Activated CD4-positive, alpha-beta memory T cell treated with anti-CD3 and anti-CD28 coated beads for 36 hours (primary cell): ENCODE measurements around the gene THOC6. TPM values are rescaled to one million over a fixed set of nuclear protein-coding genes. Genes with fewer than 3 reads are reported as not detected.

Experiments
- CTCF ChIA-PET: fragments of 350-600 bp; sonication (Branson Sonifier 250); formaldehyde crosslinking; loops from one replicate; lab custom pipeline; 2021; ENCODE audit warnings: antibody characterized with exemption, inconsistent platforms; lab: Charles Lee
- POLR2A ChIA-PET: fragments of 350-600 bp; sonication (Branson Sonifier 250); formaldehyde crosslinking; loops from one replicate; lab custom pipeline; 2021; ENCODE audit warnings: antibody characterized with exemption; lab: Charles Lee
- DNase-seq: peaks from one replicate; pipeline ENCODE4 v3.0.0-alpha.2; 2020
- H3K27ac Mint-ChIP-seq: one replicate; pipeline ENCODE4 v1.8.0; 2021; ENCODE audit warnings: mixed read lengths
- H3K27me3 Mint-ChIP-seq: one replicate; pipeline ENCODE4 v1.8.0; 2021; ENCODE audit warnings: mixed read lengths
- H3K36me3 Mint-ChIP-seq: one replicate; pipeline ENCODE4 v1.8.0; 2021; ENCODE audit warnings: mixed read lengths
- H3K4me1 Mint-ChIP-seq: one replicate; pipeline ENCODE4 v1.8.0; 2021; ENCODE audit warnings: low read depth, mixed read lengths
- H3K4me3 Mint-ChIP-seq: one replicate; pipeline ENCODE4 v1.8.0; 2021; ENCODE audit warnings: mild to moderate bottlenecking, mixed read lengths
- H3K9me3 Mint-ChIP-seq: one replicate; pipeline ENCODE4 v1.8.0; 2021; ENCODE audit warnings: mixed read lengths
- intact Hi-C: fragments of 100-400 bp; cut with micrococcal nuclease; formaldehyde crosslinking; loops from one replicate; pipeline ENCODE4 v1.15.1; 2023
- total RNA-seq, 2 experiments: library from RNA; stranded (reverse); gene quantifications; one replicate each; pipeline ENCODE4 v1.2.3, GENCODE V29; 2021

THOC6 gene
- total RNA-seq, 2 experiments from 2014 or later, result 41.2 to 42.7 TPM

DNA sequence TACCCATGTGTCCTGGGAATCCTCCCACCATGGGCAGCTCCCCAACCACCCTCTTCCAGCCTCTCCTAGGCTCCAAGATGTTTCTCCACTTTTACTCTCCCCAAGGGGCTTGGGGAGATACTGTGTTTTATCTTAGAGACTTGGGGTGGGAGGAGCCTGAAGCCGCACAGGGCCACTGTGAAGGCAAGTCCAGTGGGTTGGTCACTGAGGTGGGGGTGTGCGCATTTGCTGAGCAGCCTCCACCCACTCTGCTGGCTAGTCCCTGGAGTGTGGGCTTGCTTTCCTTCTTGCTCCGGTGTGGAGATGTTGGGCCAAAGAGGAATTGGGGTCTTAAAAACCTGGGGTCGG, 15.2 kb upstream of the THOC6 start:
- no peaks in the 10 kb centered on the region for H3K36me3 Mint-ChIP-seq
- no peak overlapping the region for H3K4me3 Mint-ChIP-seq
- intact Hi-C loops, result no loop called here
- peaks cover 8% of the 10 kb centered on the region for H3K27me3 Mint-ChIP-seq
- no peaks in the 10 kb centered on the region for H3K9me3 Mint-ChIP-seq
- H3K27ac Mint-ChIP-seq, result no peak overlapping the region
- H3K4me1 Mint-ChIP-seq, result peaks cover 26% of the 10 kb centered on the region
- ChIA-PET POLR2A (no interaction called here), CTCF (interaction anchor here (14.6 kb wide), 1 partner anchor 18 kb away, joined by 412 read pairs; the partner anchor contains the start of genes CLDN6, HCFC1R1, THOC6 and TNFRSF12A)
- no peak for DNase-seq

DNA sequence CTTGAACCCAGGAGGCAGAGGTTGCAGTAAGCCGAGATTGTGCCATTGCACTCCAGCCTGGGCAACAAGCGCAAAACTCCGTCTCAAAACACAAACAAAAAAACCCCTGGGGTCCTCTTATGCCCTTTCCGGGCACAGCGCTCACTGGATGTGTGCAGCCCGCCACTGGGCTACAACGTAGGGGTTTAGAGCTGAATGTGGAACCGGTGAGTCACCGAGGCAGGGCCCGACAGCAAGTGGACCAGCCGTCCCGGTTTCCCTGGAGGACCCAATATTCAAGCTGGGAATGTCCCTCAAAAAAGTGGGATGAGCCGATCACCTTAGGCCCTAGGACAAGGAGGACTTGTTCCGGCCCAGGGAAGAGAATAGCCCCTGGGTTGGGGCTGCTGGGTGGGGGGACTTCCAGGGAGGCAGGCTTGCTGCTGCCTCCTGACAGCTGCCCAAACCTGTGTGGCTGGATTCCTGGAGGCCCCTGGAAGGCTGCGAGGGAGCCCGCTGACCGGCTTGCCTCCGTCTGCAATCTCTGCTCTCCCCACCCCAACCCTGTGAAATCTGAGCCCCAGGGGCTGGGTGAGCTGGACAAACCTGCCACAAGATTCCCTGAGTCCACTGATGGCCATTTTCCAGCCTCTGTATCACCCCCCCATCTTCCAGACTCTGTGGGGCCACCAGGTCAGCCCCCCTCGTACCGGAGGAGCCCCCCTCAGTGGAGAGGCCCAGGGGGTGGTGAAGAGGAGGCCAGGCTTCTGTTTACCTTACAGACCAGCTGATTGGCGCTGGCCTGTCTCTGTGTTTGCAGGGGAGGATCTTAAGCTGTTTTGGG, 14.1 kb upstream of the THOC6 start:
- Mint-ChIP-seq H3K27me3 (peaks cover 8% of the 10 kb centered on the region), H3K36me3 (no peaks in the 10 kb centered on the region), H3K27ac (no peak overlapping the region), H3K9me3 (no peaks in the 10 kb centered on the region), H3K4me1 (peaks cover 24% of the 10 kb centered on the region), H3K4me3 (no peak overlapping the region)
- CTCF ChIA-PET, result interaction anchor here (1.4 to 14.6 kb wide), 2 partner anchors 16 to 83 kb away, joined by 3 to 412 read pairs; partner anchors contain the start of genes CLDN6, HCFC1R1, THOC6 and TNFRSF12A
- intact Hi-C loops, result no loop called here
- POLR2A ChIA-PET, result no interaction called here
- DNase-seq, result no peak

DNA sequence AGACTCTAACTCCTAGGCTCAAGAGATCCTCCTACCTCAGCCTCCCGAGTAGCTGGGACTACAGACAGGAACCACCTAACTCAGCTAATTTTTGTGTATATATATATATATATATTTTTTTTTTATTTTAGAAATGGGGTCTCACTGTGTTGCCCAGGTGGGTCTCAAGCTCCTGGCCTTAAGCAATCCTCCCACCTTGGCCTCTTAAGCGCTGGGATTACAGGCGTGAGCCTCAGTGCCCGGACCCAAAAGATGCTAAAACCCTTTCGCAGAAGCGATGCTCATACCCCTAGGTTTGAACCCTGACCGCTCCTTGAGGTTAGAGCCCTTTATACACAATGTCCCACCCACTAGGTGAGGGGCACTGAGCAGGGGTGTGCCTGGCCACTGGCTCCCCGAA, 13.3 kb upstream of the THOC6 start:
- Mint-ChIP-seq H3K27ac (no peak overlapping the region), H3K4me1 (peaks cover 22% of the 10 kb centered on the region), H3K36me3 (no peaks in the 10 kb centered on the region), H3K27me3 (peaks cover 8% of the 10 kb centered on the region), H3K9me3 (no peaks in the 10 kb centered on the region), H3K4me3 (no peak overlapping the region)
- no peak for DNase-seq
- ChIA-PET CTCF (interaction anchor here (1.4 to 14.6 kb wide), 2 partner anchors 16 to 83 kb away, joined by 3 to 412 read pairs; partner anchors contain the start of genes CLDN6, HCFC1R1, THOC6 and TNFRSF12A), POLR2A (no interaction called here)
- intact Hi-C loops, result no loop called here

DNA sequence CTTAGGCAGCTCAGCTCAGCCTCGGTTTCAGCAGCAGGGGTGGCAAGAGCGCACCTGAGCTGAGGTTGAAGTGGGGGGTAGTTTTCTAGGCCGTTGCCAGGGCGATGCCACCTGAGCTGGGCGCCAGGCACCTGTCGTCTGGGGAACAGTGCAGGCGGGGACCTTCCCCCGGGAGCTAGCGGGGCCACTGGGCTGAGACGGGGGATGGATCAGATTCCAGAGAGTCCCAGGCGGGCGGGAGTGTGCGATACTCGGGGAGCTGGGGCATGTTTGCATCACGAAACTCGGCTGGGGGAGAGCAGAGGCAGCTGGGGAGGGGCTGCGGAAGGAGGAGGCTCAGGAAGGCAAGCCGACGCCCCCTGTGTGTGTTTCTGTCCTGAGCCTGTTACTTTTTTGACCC, 11.6 kb upstream of the THOC6 start:
- POLR2A ChIA-PET, result no interaction called here
- Mint-ChIP-seq H3K36me3 (no peaks in the 10 kb centered on the region), H3K27ac (no peak overlapping the region), H3K27me3 (peaks cover 8% of the 10 kb centered on the region), H3K9me3 (no peaks in the 10 kb centered on the region), H3K4me3 (no peak overlapping the region), H3K4me1 (peaks cover 17% of the 10 kb centered on the region)
- CTCF ChIA-PET, result interaction anchor here (0.5 to 14.6 kb wide), 2 partner anchors 8 to 14 kb away, joined by 3 to 412 read pairs; partner anchors contain the start of genes CLDN6, HCFC1R1, THOC6 and TNFRSF12A
- intact Hi-C loops, result no loop called here
- DNase-seq, result no peak

DNA sequence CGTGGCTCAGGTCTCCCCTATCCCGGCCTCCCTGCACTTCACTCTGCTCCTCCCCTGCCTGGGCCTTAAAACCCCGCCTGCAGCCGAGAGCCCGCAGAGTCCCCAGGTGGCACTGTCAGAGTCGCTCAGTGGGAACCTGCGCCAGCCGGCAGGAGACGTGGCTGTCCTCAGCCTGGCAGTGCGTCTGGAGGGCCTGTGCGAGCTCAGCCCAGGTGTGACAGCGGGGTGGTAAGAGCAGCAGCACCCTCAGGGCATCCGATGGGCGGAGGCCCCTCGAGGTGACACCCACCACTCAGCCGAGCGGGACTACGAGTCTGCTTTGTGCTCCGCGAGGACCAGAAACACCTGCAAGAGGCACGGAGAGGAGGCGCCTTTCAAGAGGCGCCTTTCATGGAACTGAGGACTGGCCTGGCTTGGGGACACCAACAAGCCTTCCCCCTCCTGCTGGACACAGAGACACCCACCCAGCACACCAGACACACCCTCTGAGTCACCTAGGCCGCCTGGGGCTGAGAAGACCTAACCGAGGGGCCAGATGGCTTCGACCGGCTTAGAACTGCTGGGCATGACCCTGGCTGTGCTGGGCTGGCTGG, 10.9 kb upstream of the THOC6 start, which contains the start of gene CLDN9:
Gene CLDN9, plus strand, starts transcription at position 96 of the 593 bp plus-strand sequence. Its CDS starts 440 bp downstream, at position 536.
- ChIA-PET POLR2A (no interaction called here), CTCF (interaction anchor here (0.5 to 14.6 kb wide), 2 partner anchors 9 to 13 kb away, joined by 3 to 412 read pairs; partner anchors contain the start of genes CLDN6, HCFC1R1, THOC6 and TNFRSF12A)
- Mint-ChIP-seq H3K36me3 (no peaks in the 10 kb centered on the region), H3K27me3 (peaks cover 8% of the 10 kb centered on the region), H3K27ac (no peak within 1 kb of the TSS), H3K4me3 (no peak within 1 kb of the TSS), H3K4me1 (peaks cover 10% of the 10 kb centered on the region), H3K9me3 (no peaks in the 10 kb centered on the region)
- DNase-seq, result no peak
- intact Hi-C loops, result no loop called here

DNA sequence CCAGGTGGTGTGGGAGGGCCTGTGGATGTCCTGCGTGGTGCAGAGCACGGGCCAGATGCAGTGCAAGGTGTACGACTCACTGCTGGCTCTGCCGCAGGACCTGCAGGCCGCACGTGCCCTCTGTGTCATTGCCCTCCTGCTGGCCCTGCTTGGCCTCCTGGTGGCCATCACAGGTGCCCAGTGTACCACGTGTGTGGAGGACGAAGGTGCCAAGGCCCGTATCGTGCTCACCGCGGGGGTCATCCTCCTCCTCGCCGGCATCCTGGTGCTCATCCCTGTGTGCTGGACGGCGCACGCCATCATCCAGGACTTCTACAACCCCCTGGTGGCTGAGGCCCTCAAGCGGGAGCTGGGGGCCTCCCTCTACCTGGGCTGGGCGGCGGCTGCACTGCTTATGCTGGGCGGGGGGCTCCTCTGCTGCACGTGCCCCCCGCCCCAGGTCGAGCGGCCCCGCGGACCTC, 10.3 kb upstream of the THOC6 start:
- intact Hi-C loops, result no loop called here
- H3K27ac Mint-ChIP-seq, result no peak overlapping the region
- DNase-seq, result no peak
- no peaks in the 10 kb centered on the region for H3K9me3 Mint-ChIP-seq
- POLR2A ChIA-PET, result no interaction called here
- H3K27me3 Mint-ChIP-seq, result peaks cover 8% of the 10 kb centered on the region
- no peak overlapping the region for H3K4me3 Mint-ChIP-seq
- CTCF ChIA-PET, result interaction anchor here (1.0 to 14.6 kb wide), 2 partner anchors 13 to 14 kb away, joined by 3 to 412 read pairs; partner anchors contain the start of genes CLDN6, HCFC1R1, THOC6 and TNFRSF12A
- H3K36me3 Mint-ChIP-seq, result no peaks in the 10 kb centered on the region
- peaks cover 10% of the 10 kb centered on the region for H3K4me1 Mint-ChIP-seq

DNA sequence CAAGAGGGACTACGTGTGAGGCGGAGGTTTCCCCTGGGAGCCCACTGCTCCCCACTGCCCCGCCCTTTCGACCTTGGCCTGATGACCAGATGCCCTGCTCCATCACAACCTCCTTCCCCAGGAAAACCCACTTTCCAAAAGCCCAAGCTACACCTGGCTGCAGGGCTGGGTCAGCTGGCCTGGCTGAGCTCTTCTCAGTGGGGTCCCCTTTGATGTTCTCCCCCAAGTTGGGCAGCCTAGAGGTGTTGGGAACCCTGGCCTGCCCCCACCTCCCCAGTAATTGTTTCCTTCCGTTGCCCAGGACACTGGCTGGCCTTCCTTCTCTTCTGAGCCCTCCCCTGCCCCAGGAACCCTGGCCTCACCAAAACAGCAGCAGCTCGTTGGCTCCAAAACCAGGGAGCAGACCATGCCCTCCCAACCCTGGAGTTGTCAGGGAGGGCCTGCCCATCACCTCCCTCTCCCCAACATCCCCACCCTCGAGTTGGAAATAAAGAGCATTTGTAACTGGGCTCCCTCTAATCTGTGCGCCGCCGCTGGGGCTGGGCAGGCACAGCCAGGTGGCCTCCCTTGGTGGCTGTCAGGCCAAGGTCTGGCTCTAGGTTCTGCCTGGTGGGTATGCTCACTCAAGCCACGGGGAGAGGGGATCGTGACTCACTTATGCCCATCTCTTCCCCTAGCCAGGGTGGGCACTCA, 9.7 kb upstream of the THOC6 start:
- no peak for DNase-seq
- CTCF ChIA-PET, result interaction anchor here (1.0 kb wide), 1 partner anchor 14 kb away, joined by 3 read pairs; no protein-coding TSS in a partner anchor
- POLR2A ChIA-PET, result no interaction called here
- Mint-ChIP-seq H3K36me3 (no peaks in the 10 kb centered on the region), H3K9me3 (no peaks in the 10 kb centered on the region), H3K27ac (peak overlapping the region; percentile 5), H3K4me3 (no peak overlapping the region), H3K4me1 (peaks cover 7% of the 10 kb centered on the region), H3K27me3 (peaks cover 8% of the 10 kb centered on the region)
- intact Hi-C loops, result no loop called here

DNA sequence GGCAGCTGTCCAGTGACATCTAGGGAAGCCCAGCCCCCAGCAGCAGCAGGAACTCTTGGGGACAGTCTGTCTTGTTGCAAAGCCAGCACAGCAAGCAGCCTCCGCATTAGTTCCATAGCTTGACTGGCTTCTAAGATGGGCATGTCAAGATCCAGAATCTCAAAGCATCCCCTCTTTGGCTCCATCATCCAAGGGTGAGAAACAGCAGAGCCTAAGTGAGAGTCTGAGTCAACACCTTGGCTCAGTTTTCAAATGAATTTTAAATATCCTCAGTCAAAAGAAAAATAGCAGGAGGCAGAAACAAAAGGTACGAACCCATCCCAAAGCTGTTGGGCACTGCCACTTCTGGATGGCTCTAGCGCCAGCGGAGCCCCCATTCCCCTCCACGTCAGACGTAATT, 8.9 kb upstream of the THOC6 start:
- DNase-seq, result no peak
- H3K36me3 Mint-ChIP-seq, result no peaks in the 10 kb centered on the region
- intact Hi-C loops, result no loop called here
- peaks cover 14% of the 10 kb centered on the region for H3K4me1 Mint-ChIP-seq
- peaks cover 8% of the 10 kb centered on the region for H3K27me3 Mint-ChIP-seq
- CTCF ChIA-PET, result no interaction called here
- POLR2A ChIA-PET, result no interaction called here
- no peak overlapping the region for H3K4me3 Mint-ChIP-seq
- no peak overlapping the region for H3K27ac Mint-ChIP-seq
- H3K9me3 Mint-ChIP-seq, result no peaks in the 10 kb centered on the region

DNA sequence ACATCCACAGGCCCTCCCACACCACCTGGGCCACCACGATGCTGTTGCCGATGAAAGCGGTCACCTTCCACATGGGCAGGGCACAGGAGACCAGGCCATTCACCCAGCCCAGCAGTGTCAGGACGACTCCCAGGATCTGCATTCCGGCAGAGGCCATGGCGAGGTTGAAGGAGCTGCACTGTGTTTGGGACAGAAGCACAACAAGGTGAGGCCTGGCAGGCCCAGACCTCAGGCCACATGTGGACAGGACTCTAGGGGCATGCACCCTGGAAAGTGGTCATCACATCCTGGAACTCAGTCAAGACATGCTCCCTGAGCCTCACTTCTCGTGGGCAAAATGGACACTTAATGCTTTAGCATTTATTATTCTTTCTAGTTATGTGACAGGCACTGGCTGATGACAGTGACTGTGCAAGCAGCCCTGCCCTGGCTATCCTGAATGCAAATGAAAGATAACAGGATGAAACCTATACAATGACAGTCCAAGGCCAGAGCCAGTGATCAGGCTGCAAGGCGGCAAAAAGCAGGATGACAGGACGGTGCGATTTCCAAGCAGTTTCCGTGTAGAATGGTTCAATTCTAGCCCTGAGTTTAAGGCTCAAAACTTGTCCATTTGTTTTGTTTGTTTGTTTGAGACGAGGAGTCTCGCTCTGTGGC, 7.8 kb upstream of the THOC6 start:
- DNase-seq, result no peak
- POLR2A ChIA-PET, result no interaction called here
- Mint-ChIP-seq H3K27ac (no peak overlapping the region), H3K4me3 (no peak overlapping the region), H3K4me1 (peaks cover 19% of the 10 kb centered on the region), H3K9me3 (no peaks in the 10 kb centered on the region), H3K36me3 (no peaks in the 10 kb centered on the region), H3K27me3 (peaks cover 8% of the 10 kb centered on the region)
- intact Hi-C loops, result no loop called here
- CTCF ChIA-PET, result no interaction called here

DNA sequence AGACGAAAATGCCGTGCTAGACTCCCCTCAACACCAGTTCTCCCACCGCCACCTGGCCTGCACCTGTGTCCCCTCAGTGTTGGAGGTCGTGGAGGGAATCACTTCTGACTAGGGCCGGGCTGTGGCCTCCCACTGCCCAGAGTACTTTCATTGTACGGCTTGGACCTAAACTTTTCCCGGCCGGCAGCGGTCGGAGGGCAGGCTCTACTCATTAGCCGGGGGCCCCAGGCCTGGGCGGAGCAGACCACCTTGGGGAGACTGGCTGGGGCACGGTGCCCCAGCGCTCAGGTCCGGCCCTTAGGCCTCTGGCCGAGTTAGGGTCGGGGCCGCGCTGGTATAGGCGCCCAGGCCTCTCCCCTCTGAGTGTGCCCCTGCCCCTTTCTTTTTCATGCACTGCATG, 6.5 kb upstream of the THOC6 start:
- Mint-ChIP-seq H3K27me3 (peaks cover 5% of the 10 kb centered on the region), H3K36me3 (no peaks in the 10 kb centered on the region), H3K27ac (no peak overlapping the region), H3K4me1 (peaks cover 31% of the 10 kb centered on the region), H3K9me3 (no peaks in the 10 kb centered on the region), H3K4me3 (no peak overlapping the region)
- POLR2A ChIA-PET, result no interaction called here
- CTCF ChIA-PET, result no interaction called here
- intact Hi-C loops, result no loop called here
- DNase-seq, result no peak

DNA sequence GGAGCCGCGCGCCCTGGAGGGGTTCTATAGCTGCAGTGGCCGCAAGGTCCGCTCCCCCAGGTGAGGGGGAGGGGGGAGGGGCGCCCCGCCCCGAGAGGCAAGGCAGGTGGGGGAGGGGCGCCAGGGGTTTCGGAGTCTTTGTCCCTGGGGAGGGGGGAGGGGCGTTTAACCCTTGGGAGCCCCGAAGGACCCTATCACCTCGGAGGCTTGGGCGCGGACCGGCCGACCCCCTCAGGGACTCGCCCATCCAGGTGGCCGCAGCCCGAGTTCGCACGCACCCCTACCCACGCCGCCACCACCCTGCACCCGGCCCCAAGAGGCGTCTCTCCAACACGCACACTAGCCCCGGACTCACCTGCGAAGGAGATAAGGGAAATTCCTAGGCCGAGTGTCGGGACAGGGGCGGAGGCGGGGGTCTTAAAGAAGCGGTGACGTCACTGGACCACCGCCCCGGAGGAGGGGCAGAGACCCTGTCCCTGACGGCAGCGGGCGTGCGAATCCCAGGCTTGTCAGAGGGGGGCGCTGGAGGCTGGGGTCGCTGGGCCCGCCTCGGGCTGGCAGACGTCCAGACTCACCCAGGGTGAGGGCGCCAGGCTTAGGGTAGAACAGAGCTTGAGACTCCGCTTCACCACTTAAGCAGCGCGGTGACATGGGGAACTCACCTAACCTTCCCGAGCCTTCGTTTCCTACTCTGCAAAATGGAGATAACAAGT, 5.9 kb upstream of the THOC6 start, which contains the start of gene CLDN6:
Gene CLDN6, minus strand, starts transcription at position 390 of the 713 bp plus-strand sequence. CDS start 2,162 bp downstream, outside the sequence.
- Mint-ChIP-seq H3K4me3 (no peak within 1 kb of the TSS), H3K36me3 (no peaks in the 10 kb centered on the region), H3K27me3 (peaks cover 2% of the 10 kb centered on the region), H3K9me3 (no peaks in the 10 kb centered on the region), H3K27ac (no peak within 1 kb of the TSS), H3K4me1 (peaks cover 37% of the 10 kb centered on the region)
- ChIA-PET POLR2A (no interaction called here), CTCF (interaction anchor here (6.2 to 17.0 kb wide), 2 partner anchors 12 kb away, joined by 86 to 412 read pairs; partner anchors contain the start of gene CLDN9)
- DNase-seq, result peak; percentile 63
- intact Hi-C loops, result no loop called here
